Measurements from ENCODE around the gene ADH1C.

- TF ChIP-seq CTCF (conservative IDR thresholded peaks at IDR 0.05; ENCODE audit: low read depth, low read length): no peak
- no peak for TF ChIP-seq EZH2phosphoT487 (IDR thresholded peaks at IDR 0.05; ENCODE audit: borderline replicate concordance, low read length)
- no peak for TF ChIP-seq EZH2 (IDR thresholded peaks at IDR 0.05; ENCODE audit: low read length, unreplicated experiment)
These were observed 13.9 kb upstream of the ADH1C start for GRCh38 chr4:99366491-99366890.

Data from PC-3 (cell line).